Bronchial epithelial cell (primary cell): Measurements from ENCODE around the gene FOXF1. TPM values are rescaled to one million over a fixed set of nuclear protein-coding genes. Genes with fewer than 3 reads are reported as not detected.

Source experiments
- DNase-seq: peaks from one replicate; pipeline ENCODE4 v3.0.0-alpha.2; 2010; ENCODE audit warnings: low read depth
- FAIRE-seq: peaks from 2 replicates; lab custom pipeline; 2011; peaks lifted over from hg19 to GRCh38; lab: Jason Lieb, UNC
- H3K27me3 ChIP-seq: 2 replicates; pipeline ENCODE4 v1.5.1; 2011; ENCODE audit warnings: low read length; ENCODE audit not compliant: control insufficient read depth, insufficient read depth
- H3K36me3 ChIP-seq: 2 replicates; pipeline ENCODE4 v1.5.1; 2011; ENCODE audit warnings: low read length; ENCODE audit not compliant: control insufficient read depth, insufficient read depth
- H3K4me3 ChIP-seq: 2 replicates; pipeline ENCODE4 v1.5.1; 2011; ENCODE audit warnings: mild to moderate bottlenecking, low read depth, low read length, control low read depth
- CTCF ChIP-seq: IDR thresholded peaks from 2 replicates; pipeline ENCODE4 v1.5.1; 2011; ENCODE audit warnings: mild to moderate bottlenecking, moderate library complexity, low read length, control low read depth, inconsistent platforms; ENCODE audit not compliant: insufficient read depth, severe bottlenecking
- total RNA-seq: library from RNA; depleted of rRNA; stranded (reverse); fragments of >200 nt; gene quantifications from 2 replicates; pipeline ENCODE4 v1.2.1, GENCODE V29; 2014

FOXF1 gene
- total RNA-seq, 1 donor from 2014 or later, result 0.26 TPM

DNA sequence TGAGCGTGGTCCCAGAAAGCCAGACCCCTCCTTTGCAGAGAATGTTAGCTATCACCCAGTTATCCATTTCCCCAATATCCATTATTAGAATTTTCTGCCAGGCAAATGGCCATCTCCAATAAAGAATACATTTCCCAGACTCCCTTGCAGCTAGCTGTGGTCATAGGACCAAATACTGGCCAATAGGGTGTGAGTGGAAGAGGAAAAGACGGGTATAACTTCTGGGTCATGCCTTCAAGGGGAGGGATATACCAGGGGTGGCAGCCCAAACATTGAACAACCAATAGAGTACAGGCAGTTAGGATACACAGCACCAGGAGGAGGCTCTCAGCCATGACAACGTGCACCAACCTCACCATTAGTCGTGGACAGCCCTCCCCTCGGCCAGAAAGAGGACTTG is 26.1 kb upstream of the FOXF1 start:
- FAIRE-seq, result no peak
- TF ChIP-seq CTCF, result no peak
- peaks cover 4% of the 10 kb centered on the region for H3K27me3 ChIP-seq

DNA sequence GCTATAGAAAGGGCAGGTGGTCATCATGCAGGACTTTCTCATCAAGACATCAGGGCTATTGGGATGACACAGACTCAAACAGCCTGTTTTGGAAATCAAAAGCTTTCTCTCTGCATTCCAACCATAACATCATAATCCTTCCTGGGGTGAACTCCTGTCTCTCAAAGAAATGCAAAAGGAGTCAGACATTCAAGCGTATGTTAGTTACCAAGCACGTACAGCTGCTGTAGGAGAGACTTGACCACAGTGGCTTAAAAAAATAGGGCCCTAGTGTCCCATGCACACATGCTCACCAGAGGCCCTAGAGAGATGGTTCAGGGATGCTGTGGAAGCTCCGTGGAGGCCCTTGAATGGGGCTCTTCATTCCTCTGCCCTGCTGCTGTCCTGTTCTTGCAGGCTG is 24.6 kb upstream of the FOXF1 start:
- no peak for TF ChIP-seq CTCF

More for the DNA sequence above, 26.1 kb upstream of the FOXF1 start:
- no peaks in the 10 kb centered on the region for H3K36me3 ChIP-seq
- no peak overlapping the region for H3K4me3 ChIP-seq
- no peak for DNase-seq

DNA sequence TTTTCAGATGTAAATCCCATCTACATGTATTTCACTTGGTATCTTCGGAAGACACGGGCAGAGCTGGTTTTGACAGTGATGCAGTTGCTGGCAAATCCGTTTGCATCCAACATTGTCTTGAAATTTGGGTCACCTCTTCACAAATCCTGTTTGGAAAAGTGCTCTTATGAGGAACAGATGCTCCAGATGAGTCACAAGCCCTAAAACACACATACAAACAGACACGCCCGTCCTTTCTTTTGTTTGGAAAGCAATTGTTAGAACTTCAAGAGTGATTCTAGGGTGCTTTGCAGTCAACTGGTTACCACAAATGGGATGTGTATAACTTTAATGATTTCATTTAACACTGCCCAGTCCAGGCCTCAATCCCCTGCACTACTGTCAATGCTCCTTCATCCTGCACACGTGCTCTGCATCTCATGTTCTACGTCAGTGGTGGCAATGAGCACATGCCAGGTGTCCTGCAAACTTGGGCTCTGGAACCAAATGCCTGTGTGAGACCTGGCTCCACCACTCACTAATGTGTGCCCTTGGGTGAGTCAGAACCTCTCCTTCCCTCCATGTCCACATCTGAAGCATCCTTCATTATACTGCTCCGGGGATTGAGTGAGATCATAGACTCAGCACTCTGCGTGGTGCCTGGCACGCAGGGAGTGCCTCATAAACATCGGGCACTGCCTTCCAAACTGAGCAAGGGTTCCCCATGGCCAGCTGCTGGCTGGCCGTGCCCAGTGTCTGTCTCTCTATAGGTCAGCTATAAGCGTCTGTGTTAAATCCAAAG is 19.3 kb upstream of the FOXF1 start:
- Histone ChIP-seq H3K4me3 (no peak overlapping the region), H3K36me3 (no peaks in the 10 kb centered on the region), H3K27me3 (peaks cover 47% of the 10 kb centered on the region)
- FAIRE-seq (peak; percentile 40), DNase-seq (no peak)
- TF ChIP-seq CTCF, result no peak

More for the DNA sequence above, 24.6 kb upstream of the FOXF1 start:
- Histone ChIP-seq H3K36me3 (no peaks in the 10 kb centered on the region), H3K4me3 (no peak overlapping the region), H3K27me3 (peaks cover 6% of the 10 kb centered on the region)
- DNase-seq (no peak), FAIRE-seq (no peak)

- H3K4me3 ChIP-seq, result no peak overlapping the region
- peaks cover 52% of the 10 kb centered on the region for H3K27me3 ChIP-seq
- DNase-seq, result no peak
- FAIRE-seq, result no peak
- no peaks in the 10 kb centered on the region for H3K36me3 ChIP-seq
- no peak for TF ChIP-seq CTCF
Measured at GRCh38 chr16:86491640-86492023, 18.7 kb upstream of the FOXF1 start.

DNA sequence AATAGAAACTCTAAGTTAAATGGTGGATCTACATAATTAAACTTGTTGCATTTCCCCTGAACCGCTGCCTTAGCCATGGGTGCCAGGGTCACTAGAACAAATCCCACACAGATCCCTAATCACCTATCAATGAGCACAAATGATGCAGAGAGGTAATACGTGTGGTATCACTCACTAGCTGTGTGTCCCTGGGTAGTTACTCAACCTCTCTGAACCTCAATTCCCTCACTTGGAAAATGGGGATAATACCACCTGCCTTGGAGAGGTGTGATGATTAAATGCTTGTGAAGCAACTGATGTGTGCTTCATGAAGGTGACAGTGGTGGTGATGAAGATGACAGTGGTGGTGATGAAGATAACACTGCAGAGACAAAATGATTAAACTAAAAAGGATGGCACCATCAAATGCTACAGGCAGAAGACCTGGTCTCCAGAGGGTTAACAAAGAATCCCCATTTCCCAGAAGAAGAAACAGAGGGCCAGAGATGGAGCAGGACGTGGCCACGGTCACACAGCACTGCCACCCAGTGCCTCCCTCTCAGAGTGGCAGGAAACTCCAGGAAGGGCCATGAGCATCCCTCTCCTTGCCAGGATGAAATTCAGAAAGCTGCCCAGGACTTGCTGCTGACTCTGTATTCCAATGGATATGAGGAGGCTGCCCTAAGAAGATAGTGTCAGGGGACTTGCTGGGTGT is 17.9 kb upstream of the FOXF1 start:
- no peak for TF ChIP-seq CTCF
- Histone ChIP-seq H3K4me3 (no peak overlapping the region), H3K36me3 (no peaks in the 10 kb centered on the region), H3K27me3 (peaks cover 57% of the 10 kb centered on the region)
- peak; percentile 52 for FAIRE-seq
- DNase-seq, result no peak
